DOHH2 (cell line): ENCODE data around the gene HABP2.

Experiments
- H3F3A ChIP-seq: fragments of 200-600 bp; sonication (generic), shearing (Covaris generic); 2 replicates; pipeline ENCODE4 v1.6.0; 2016; ENCODE audit warnings: antibody characterized with exemption, mild to moderate bottlenecking; ENCODE audit not compliant: control insufficient read depth, insufficient read depth
- H3K27ac ChIP-seq: fragments of 200-600 bp; sonication (generic); 2 replicates; pipeline ENCODE4 v1.5.1; 2014; ENCODE audit warnings: low read depth, mild to moderate bottlenecking, low read length, moderate library complexity
- H3K27me3 ChIP-seq: fragments of 200-600 bp; sonication (generic); 2 replicates; pipeline ENCODE4 v1.6.1; 2014; ENCODE audit warnings: mild to moderate bottlenecking, low read length, mixed read lengths; ENCODE audit not compliant: control insufficient read depth
- H3K36me3 ChIP-seq: fragments of 200-600 bp; sonication (generic); 2 replicates; pipeline ENCODE4 v1.6.1; 2014; ENCODE audit warnings: mild to moderate bottlenecking, low read length, moderate library complexity, mixed read lengths; ENCODE audit not compliant: control insufficient read depth
- H3K4me1 ChIP-seq: fragments of 200-600 bp; sonication (generic); 2 replicates; pipeline ENCODE4 v1.6.1; 2014; ENCODE audit warnings: mild to moderate bottlenecking, low read length, mixed read lengths; ENCODE audit not compliant: control insufficient read depth
- H3K4me2 ChIP-seq: fragments of 200-600 bp; sonication (generic); 2 replicates; pipeline ENCODE4 v1.6.0; 2014; ENCODE audit warnings: mild to moderate bottlenecking, low read length, moderate library complexity
- H3K4me3 ChIP-seq: fragments of 200-600 bp; sonication (generic); 2 replicates; pipeline ENCODE4 v1.5.1; 2014; ENCODE audit warnings: mild to moderate bottlenecking, low read length, mixed read lengths
- H3K79me2 ChIP-seq: fragments of 200-600 bp; sonication (generic); 2 replicates; pipeline ENCODE4 v1.6.1; 2014; ENCODE audit warnings: mild to moderate bottlenecking, low read length, mixed read lengths; ENCODE audit not compliant: control insufficient read depth
- H3K9me2 ChIP-seq: fragments of 200-600 bp; sonication (generic); replicated peaks from 2 replicates; pipeline ENCODE4 v1.6.1; 2014; ENCODE audit warnings: mild to moderate bottlenecking, low read length, mixed read lengths; ENCODE audit not compliant: control insufficient read depth
- H3K9me3 ChIP-seq: fragments of 200-600 bp; sonication (generic); 2 replicates; pipeline ENCODE4 v1.6.1; 2014; ENCODE audit warnings: antibody characterized with exemption, low read length, mixed read lengths; ENCODE audit not compliant: control insufficient read depth, insufficient read depth
- H4K20me1 ChIP-seq: fragments of 200-600 bp; sonication (generic); 2 replicates; pipeline ENCODE4 v1.6.0; 2014; ENCODE audit warnings: low read depth, mild to moderate bottlenecking, antibody characterized with exemption, low read length, moderate library complexity; ENCODE audit not compliant: control insufficient read depth, insufficient read depth
- CTCF ChIP-seq: fragments of 200-600 bp; sonication (generic); IDR thresholded peaks from one replicate; pipeline ENCODE4 v1.5.1; 2014; ENCODE audit warnings: antibody characterized with exemption, mild to moderate bottlenecking, low read depth, low read length; ENCODE audit not compliant: poor library complexity, severe bottlenecking
- EZH2phosphoT487 ChIP-seq: fragments of 200-600 bp; sonication (generic); IDR thresholded peaks from 2 replicates; pipeline ENCODE4 v1.6.1; 2017; ENCODE audit warnings: borderline replicate concordance, mild to moderate bottlenecking, antibody characterized with exemption, low read length, moderate library complexity, mixed read lengths

The HABP2 gene

GRCh38 chr10:113589201-113589770, 36.4 kb downstream of the HABP2 start:
- Histone ChIP-seq H3K4me3 (no peak overlapping the region), H3K9me2 (no peaks in the 10 kb centered on the region)
- TF ChIP-seq EZH2phosphoT487 (no peak), CTCF (no peak)

GRCh38 chr10:113590581-113590980, 37.7 kb downstream of the HABP2 start:
- H3K4me2 ChIP-seq: no peak overlapping the region
- H3K27ac ChIP-seq: no peak overlapping the region
- H3K9me3 ChIP-seq: no peaks in the 10 kb centered on the region
- H3K79me2 ChIP-seq: no peaks in the 10 kb centered on the region
- no peaks in the 10 kb centered on the region for H3K4me1 ChIP-seq
- H3F3A ChIP-seq: no peaks in the 10 kb centered on the region
- TF ChIP-seq CTCF (no peak), EZH2phosphoT487 (no peak)
- no peak overlapping the region for H3K4me3 ChIP-seq
- no peaks in the 10 kb centered on the region for H3K9me2 ChIP-seq
- no peaks in the 10 kb centered on the region for H3K27me3 ChIP-seq
- no peaks in the 10 kb centered on the region for H4K20me1 ChIP-seq
- H3K36me3 ChIP-seq: no peaks in the 10 kb centered on the region

More at GRCh38 chr10:113589201-113589770, 36.4 kb downstream of the HABP2 start:
- H3F3A ChIP-seq: no peaks in the 10 kb centered on the region
- H3K36me3 ChIP-seq: no peaks in the 10 kb centered on the region
- no peak overlapping the region for H3K4me2 ChIP-seq
- H3K9me3 ChIP-seq: no peaks in the 10 kb centered on the region
- no peaks in the 10 kb centered on the region for H4K20me1 ChIP-seq
- H3K27ac ChIP-seq: no peak overlapping the region
- H3K4me1 ChIP-seq: no peaks in the 10 kb centered on the region
- no peaks in the 10 kb centered on the region for H3K79me2 ChIP-seq
- H3K27me3 ChIP-seq: no peaks in the 10 kb centered on the region

- Histone ChIP-seq H3K4me3 (no peak overlapping the region), H3K36me3 (no peaks in the 10 kb centered on the region), H3K4me2 (no peak overlapping the region), H3K79me2 (no peaks in the 10 kb centered on the region), H3K4me1 (no peaks in the 10 kb centered on the region), H3K9me2 (no peaks in the 10 kb centered on the region), H3F3A (no peaks in the 10 kb centered on the region), H3K9me3 (no peaks in the 10 kb centered on the region), H4K20me1 (no peaks in the 10 kb centered on the region), H3K27me3 (peaks cover 3% of the 10 kb centered on the region; the same call in 1 of the 2 replicates), H3K27ac (no peak overlapping the region)
- TF ChIP-seq CTCF (no peak), EZH2phosphoT487 (no peak)
These were observed 39.5 kb downstream of the HABP2 start for GRCh38 chr10:113592380-113592779.
